GM23248 (cell line): ENCODE results near the gene AP1B1. TPM values are rescaled to one million over a fixed set of nuclear protein-coding genes. Genes with fewer than 3 reads are reported as not detected.

ENCODE experiments used
- DNase-seq: peaks from one replicate; pipeline ENCODE4 v3.0.0-alpha.2; 2015
- H2AFZ ChIP-seq: fragments of 200-600 bp; sonication (generic); 2 replicates; pipeline ENCODE4 v1.6.1; 2016; ENCODE audit warnings: antibody characterized with exemption
- H3F3A ChIP-seq: fragments of 200-600 bp; sonication (generic); 2 replicates; pipeline ENCODE4 v1.6.1; 2016; ENCODE audit warnings: mild to moderate bottlenecking, antibody characterized with exemption, mixed run types; ENCODE audit not compliant: insufficient read depth
- H3K27ac ChIP-seq: fragments of 200-600 bp; sonication (generic); 2 replicates; pipeline ENCODE4 v1.5.1; 2016; ENCODE audit warnings: mild to moderate bottlenecking
- H3K27me3 ChIP-seq: fragments of 200-600 bp; sonication (generic); replicated peaks from 2 replicates; pipeline ENCODE4 v1.6.1; 2016; ENCODE audit warnings: mild to moderate bottlenecking; ENCODE audit not compliant: insufficient read depth
- H3K36me3 ChIP-seq: fragments of 200-600 bp; sonication (generic); 2 replicates; pipeline ENCODE4 v1.6.1; 2016; ENCODE audit warnings: low read depth, mild to moderate bottlenecking
- H3K4me1 ChIP-seq: fragments of 200-600 bp; sonication (generic); 2 replicates; pipeline ENCODE4 v1.6.1; 2016; ENCODE audit warnings: mild to moderate bottlenecking; ENCODE audit not compliant: insufficient read depth
- H3K4me2 ChIP-seq: fragments of 200-600 bp; sonication (generic); one replicate; pipeline ENCODE4 v1.6.1; 2016; ENCODE audit warnings: mild to moderate bottlenecking; ENCODE audit not compliant: unreplicated experiment
- H3K4me3 ChIP-seq: fragments of 200-600 bp; sonication (generic); 2 replicates; pipeline ENCODE4 v1.5.1; 2016; ENCODE audit warnings: mild to moderate bottlenecking
- H3K79me2 ChIP-seq: fragments of 200-600 bp; sonication (generic); 2 replicates; pipeline ENCODE4 v1.6.1; 2016; ENCODE audit warnings: mild to moderate bottlenecking; ENCODE audit not compliant: insufficient read depth
- H3K9ac ChIP-seq: fragments of 200-600 bp; sonication (generic); 2 replicates; pipeline ENCODE4 v1.6.1; 2016; ENCODE audit warnings: mild to moderate bottlenecking
- H3K9me2 ChIP-seq: fragments of 200-600 bp; sonication (generic); 2 replicates; pipeline ENCODE4 v1.6.1; 2016; ENCODE audit warnings: mixed run types, mild to moderate bottlenecking, moderate library complexity; ENCODE audit not compliant: insufficient read depth
- H3K9me3 ChIP-seq: fragments of 200-600 bp; sonication (generic); one replicate; pipeline ENCODE4 v1.6.1; 2017; ENCODE audit warnings: low read depth
- H4K20me1 ChIP-seq: fragments of 200-600 bp; sonication (generic); 2 replicates; pipeline ENCODE4 v1.6.0; 2016; ENCODE audit not compliant: insufficient read depth
- EZH2 ChIP-seq: fragments of 200-600 bp; sonication (generic); IDR thresholded peaks from 2 replicates; pipeline ENCODE4 v1.6.1; 2018; ENCODE audit warnings: antibody characterized with exemption, mild to moderate bottlenecking; ENCODE audit not compliant: insufficient read depth, poor library complexity, severe bottlenecking
- EZH2phosphoT487 ChIP-seq: fragments of 200-600 bp; sonication (generic); IDR thresholded peaks from 2 replicates; pipeline ENCODE4 v1.6.1; 2018; ENCODE audit warnings: antibody characterized with exemption, moderate library complexity, mild to moderate bottlenecking, low read depth; ENCODE audit not compliant: insufficient read depth
- WGBS, 2 experiments: methylation state at CpG; one replicate each; pipeline ENCODE4 v1.1.6; 2015 to 2017; ENCODE audit warnings: low lambda C conversion rate in 2 of 2, low coverage in 1 of 2; ENCODE audit errors: missing lambda C conversion rate in 2 of 2; 5-methylcytosine and 5-hydroxymethylcytosine counted together
- in situ Hi-C: fragments of 300-500 bp; cut with MboI; formaldehyde crosslinking; loops from 2 replicates; pipeline ENCODE4 v1.15.0; 2020
- polyA plus RNA-seq: library from polyadenylated mRNA; unstranded; fragments of >200 nt; fragmentation: Nextera tagmentation; extraction: Ambion mirVana; gene quantifications from 2 replicates; pipeline ENCODE4 v1.2.1, GENCODE V29; 2016
- total RNA-seq: library from RNA; depleted of rRNA; stranded (reverse); fragments of >200 nt; shearing (Covaris generic); gene quantifications from 2 replicates; pipeline ENCODE4 v1.2.3, GENCODE V29; 2014

Gene AP1B1
- total and polyA plus RNA-seq, 2 experiments from 2014 or later, result 41.7 to 49.8 TPM

DNA sequence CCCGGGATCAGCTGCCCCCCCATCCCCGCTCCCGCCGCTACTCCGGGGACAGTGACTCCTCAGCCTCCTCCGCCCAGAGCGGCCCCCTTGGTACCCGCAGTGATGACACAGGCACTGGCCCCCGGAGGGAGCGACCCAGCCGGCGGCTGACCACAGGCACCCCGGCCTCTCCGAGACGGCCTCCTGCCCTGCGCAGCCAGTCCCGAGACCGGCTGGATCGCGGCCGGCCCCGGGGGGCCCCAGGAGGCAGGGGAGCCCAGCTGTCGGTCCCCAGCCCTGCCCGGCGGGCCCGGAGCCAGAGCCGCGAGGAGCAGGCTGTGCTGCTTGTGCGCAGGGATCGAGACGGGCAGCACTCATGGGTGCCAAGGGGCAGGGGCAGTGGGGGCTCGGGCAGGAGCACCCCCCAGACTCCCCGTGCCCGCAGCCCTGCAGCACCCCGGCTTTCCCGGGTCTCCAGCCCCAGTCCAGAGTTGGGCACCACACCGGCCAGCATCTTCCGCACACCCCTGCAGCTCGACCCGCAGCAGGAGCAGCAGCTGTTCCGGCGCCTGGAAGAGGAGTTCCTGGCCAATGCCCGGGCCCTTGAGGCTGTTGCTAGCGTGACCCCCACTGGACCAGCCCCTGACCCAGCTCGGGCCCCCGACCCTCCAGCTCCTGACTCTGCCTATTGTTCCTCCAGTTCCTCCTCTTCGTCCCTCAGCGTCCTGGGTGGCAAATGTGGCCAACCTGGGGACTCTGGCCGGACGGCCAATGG is 76.7 kb downstream of the AP1B1 start:
- no peaks in the 10 kb centered on the region for H3K9me2 ChIP-seq
- TF ChIP-seq EZH2, result no peak
- no peak for TF ChIP-seq EZH2phosphoT487
- peaks cover 26% of the 10 kb centered on the region for H3K27me3 ChIP-seq
- H3K9ac ChIP-seq, result peak overlapping the region; percentile 86
- WGBS, 2 experiments, result 31 to 33% methylated on average over 43 to 46 of the region's 50 CpGs
- H4K20me1 ChIP-seq, result no peaks in the 10 kb centered on the region
- H3K27ac ChIP-seq, result peak overlapping the region; percentile 84
- H3K4me1 ChIP-seq, result peaks cover 21% of the 10 kb centered on the region
- H3F3A ChIP-seq, result no peaks in the 10 kb centered on the region; the same call in 1 of the 2 replicates
- peak overlapping the region; percentile 38 for H3K4me3 ChIP-seq
- H3K9me3 ChIP-seq, result no peaks in the 10 kb centered on the region
- H3K36me3 ChIP-seq, result no peaks in the 10 kb centered on the region
- H3K79me2 ChIP-seq, result peaks cover 24% of the 10 kb centered on the region
- peak; percentile 61 for DNase-seq
- H3K4me2 ChIP-seq, result peak overlapping the region; percentile 33
- 0 out of 2 replicates have a peak overlapping the region, but pooled peaks have one; percentile 25 for H2AFZ ChIP-seq
- in situ Hi-C loops, result no loop called here

DNA sequence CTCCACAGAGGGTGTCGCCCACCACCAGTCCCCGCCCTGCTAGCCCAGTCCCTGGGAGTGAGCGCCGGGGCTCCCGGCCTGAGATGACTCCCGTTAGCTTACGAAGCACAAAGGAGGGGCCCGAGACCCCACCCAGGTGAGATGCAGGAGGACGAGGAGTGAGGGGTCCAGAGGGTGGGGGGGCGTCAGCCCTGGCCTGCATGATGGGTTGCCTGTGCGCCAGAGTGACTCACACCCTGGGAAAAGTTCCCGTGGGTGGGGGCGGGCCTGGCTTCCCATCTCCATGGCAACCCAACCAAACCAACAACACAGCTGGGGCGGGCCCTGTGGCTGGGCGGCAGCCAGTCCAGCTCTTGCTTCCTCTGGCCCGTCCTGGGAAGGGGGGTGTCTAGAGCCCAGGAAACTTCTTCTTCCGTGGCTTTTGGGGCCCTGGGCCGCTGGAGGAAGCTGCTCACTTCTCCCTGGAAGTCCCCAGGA is 77.5 kb downstream of the AP1B1 start:
- H4K20me1 ChIP-seq, result no peaks in the 10 kb centered on the region
- H3K36me3 ChIP-seq, result no peaks in the 10 kb centered on the region
- TF ChIP-seq EZH2phosphoT487 (no peak), EZH2 (no peak)
- DNase-seq, result peak; percentile 99
- peaks cover 24% of the 10 kb centered on the region for H3K79me2 ChIP-seq
- peak overlapping the region; percentile 84 for H3K27ac ChIP-seq
- no peaks in the 10 kb centered on the region for H3K9me2 ChIP-seq
- no peaks in the 10 kb centered on the region for H3K9me3 ChIP-seq
- H3K9ac ChIP-seq, result peak overlapping the region; percentile 86
- peaks cover 19% of the 10 kb centered on the region for H3K27me3 ChIP-seq
- H3K4me3 ChIP-seq, result peak overlapping the region; percentile 38
- peak overlapping the region; percentile 33 for H3K4me2 ChIP-seq
- peaks cover 21% of the 10 kb centered on the region for H3K4me1 ChIP-seq
- WGBS, 2 experiments, result 10 to 11% methylated on average over 17 to 18 of the region's 18 CpGs
- H3F3A ChIP-seq, result no peaks in the 10 kb centered on the region; the same call in 1 of the 2 replicates
- in situ Hi-C loops, result no loop called here
- H2AFZ ChIP-seq, result 0 out of 2 replicates have a peak overlapping the region, but pooled peaks have one; percentile 25

DNA sequence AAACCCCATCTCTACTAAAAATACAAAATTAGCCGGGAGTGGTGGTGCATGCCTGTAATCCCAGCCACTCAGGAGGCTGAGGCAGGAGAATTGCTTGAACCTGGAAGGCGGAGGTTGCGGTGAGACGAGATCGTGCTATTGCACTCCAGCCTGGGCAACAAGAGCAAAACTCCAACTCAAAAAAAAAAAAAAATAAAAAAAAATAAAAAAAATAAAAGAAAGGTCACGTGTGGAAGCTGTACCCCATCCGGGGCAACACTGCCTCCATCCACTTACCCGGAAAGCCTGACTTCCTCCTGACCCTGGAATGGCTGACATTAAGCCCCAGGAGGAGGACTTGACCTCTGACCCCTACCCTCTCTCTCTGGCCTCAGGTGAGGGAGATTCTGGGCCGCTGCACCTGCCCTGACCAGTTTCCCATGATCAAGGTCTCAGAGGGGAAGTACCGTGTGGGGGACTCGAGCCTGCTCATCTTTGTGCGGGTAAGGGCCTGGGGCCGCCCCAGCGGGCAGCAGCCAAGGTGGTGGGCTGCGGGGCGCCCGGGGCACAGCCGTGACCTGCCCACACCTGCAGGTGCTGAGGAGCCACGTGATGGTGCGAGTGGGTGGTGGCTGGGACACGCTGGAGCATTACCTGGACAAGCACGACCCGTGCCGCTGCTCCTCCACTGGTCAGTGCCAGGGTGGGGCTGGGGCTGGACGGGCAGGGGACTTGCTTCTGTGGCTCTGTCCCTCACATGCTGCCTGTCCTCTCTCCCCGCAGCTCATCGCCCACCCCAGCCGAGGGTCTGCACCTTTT is 78.1 kb downstream of the AP1B1 start:
- Histone ChIP-seq H3K4me1 (peaks cover 21% of the 10 kb centered on the region), H3F3A (no peaks in the 10 kb centered on the region; the same call in 1 of the 2 replicates), H3K79me2 (peaks cover 24% of the 10 kb centered on the region), H4K20me1 (no peaks in the 10 kb centered on the region), H2AFZ (no peak overlapping the region), H3K4me2 (no peak overlapping the region), H3K36me3 (no peaks in the 10 kb centered on the region), H3K9me3 (no peaks in the 10 kb centered on the region), H3K9ac (peak overlapping the region; percentile 86), H3K27me3 (peaks cover 17% of the 10 kb centered on the region), H3K4me3 (no peak overlapping the region), H3K9me2 (no peaks in the 10 kb centered on the region), H3K27ac (peak overlapping the region; percentile 84)
- in situ Hi-C loops, result no loop called here
- TF ChIP-seq EZH2phosphoT487, result no peak
- no peak for TF ChIP-seq EZH2
- WGBS, 2 experiments, result 62 to 63% methylated on average over 23 to 27 of the region's 28 CpGs
- DNase-seq, result peak; percentile 28

DNA sequence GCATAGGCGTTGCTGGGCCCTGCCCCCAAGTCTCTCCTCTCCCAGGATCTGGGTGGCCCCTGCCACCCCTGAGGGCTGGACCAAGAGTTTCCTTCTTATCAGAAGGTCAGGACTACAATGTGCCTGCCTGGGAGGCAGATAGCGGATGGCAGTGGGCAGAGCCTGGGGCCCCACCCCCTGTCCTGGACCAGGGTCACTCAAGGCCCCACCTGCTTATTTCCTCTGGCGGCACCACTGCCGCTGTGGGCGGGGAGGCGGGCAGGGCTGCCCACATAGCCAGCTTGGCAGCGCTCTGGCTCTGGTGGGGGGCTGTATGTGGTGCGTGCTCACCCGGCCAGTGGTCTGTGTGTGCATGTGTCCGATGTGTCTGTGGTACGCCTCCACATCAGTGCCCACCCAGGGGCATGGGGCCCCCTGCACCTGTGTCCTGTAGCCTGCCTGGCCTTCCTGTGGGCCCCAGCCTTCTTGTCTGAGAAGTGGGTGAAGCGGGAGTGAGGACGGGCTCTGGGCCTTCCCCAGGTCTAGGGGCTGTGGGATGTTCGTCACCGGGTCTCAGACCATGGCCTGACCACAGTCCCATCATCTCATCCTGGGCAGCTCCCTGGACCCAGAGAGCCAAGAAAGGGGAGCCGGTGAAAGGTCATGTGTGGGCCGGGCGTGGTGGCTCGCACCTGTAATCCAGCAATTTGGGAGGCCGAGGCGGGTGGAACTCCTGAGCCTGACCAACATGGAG is 78.9 kb downstream of the AP1B1 start:
- Histone ChIP-seq H3K4me3 (peak overlapping the region; percentile 87; the same call in 1 of the 2 replicates), H4K20me1 (no peaks in the 10 kb centered on the region), H3K9me2 (no peaks in the 10 kb centered on the region), H2AFZ (no peak overlapping the region), H3K9me3 (no peaks in the 10 kb centered on the region), H3K4me2 (peak overlapping the region; percentile 64), H3F3A (no peaks in the 10 kb centered on the region; the same call in 1 of the 2 replicates), H3K36me3 (no peaks in the 10 kb centered on the region), H3K27ac (peak overlapping the region; percentile 84), H3K9ac (peak overlapping the region; percentile 53; the same call in 1 of the 2 replicates), H3K27me3 (peaks cover 13% of the 10 kb centered on the region), H3K4me1 (peaks cover 21% of the 10 kb centered on the region), H3K79me2 (peaks cover 24% of the 10 kb centered on the region)
- DNase-seq, result peak; percentile 24
- WGBS, 2 experiments, result 91 to 94% methylated on average over 18 to 19 of the region's 21 CpGs
- no peak for TF ChIP-seq EZH2
- in situ Hi-C loops, result no loop called here
